ENCODE results near the gene DIP2C.

- TF ChIP-seq CTCF (IDR thresholded peaks at IDR 0.05) (no peak), FOXJ3 (CRISPR knock-in tag; IDR thresholded peaks at IDR 0.05; ENCODE audit: borderline replicate concordance) (no peak), ZSCAN18 (CRISPR knock-in tag; IDR thresholded peaks at IDR 0.05) (no peak), NFYB (CRISPR knock-in tag; conservative IDR thresholded peaks at IDR 0.05; ENCODE audit: low read depth) (no peak), SP1 (CRISPR knock-in tag; conservative IDR thresholded peaks at IDR 0.05) (no peak), AFF4 (CRISPR knock-in tag; IDR thresholded peaks at IDR 0.05; ENCODE audit: borderline replicate concordance) (no peak), TEAD4 (CRISPR knock-in tag; IDR thresholded peaks at IDR 0.05) (no peak)
- TF ChIP-seq, protein P1, sequence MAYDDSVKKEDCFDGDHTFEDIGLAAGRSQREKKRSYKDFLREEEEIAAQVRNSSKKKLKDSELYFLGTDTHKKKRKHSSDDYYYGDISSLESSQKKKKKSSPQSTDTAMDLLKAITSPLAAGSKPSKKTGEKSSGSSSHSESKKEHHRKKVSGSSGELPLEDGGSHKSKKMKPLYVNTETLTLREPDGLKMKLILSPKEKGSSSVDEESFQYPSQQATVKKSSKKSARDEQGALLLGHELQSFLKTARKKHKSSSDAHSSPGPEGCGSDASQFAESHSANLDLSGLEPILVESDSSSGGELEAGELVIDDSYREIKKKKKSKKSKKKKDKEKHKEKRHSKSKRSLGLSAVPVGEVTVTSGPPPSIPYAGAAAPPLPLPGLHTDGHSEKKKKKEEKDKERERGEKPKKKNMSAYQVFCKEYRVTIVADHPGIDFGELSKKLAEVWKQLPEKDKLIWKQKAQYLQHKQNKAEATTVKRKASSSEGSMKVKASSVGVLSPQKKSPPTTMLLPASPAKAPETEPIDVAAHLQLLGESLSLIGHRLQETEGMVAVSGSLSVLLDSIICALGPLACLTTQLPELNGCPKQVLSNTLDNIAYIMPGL (CRISPR knock-in tag; IDR thresholded peaks at IDR 0.05) = no peak
- TF ChIP-seq, protein P2, sequence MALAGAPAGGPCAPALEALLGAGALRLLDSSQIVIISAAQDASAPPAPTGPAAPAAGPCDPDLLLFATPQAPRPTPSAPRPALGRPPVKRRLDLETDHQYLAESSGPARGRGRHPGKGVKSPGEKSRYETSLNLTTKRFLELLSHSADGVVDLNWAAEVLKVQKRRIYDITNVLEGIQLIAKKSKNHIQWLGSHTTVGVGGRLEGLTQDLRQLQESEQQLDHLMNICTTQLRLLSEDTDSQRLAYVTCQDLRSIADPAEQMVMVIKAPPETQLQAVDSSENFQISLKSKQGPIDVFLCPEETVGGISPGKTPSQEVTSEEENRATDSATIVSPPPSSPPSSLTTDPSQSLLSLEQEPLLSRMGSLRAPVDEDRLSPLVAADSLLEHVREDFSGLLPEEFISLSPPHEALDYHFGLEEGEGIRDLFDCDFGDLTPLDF (CRISPR knock-in tag; IDR thresholded peaks at IDR 0.05) = no peak
- TF ChIP-seq, protein P3, sequence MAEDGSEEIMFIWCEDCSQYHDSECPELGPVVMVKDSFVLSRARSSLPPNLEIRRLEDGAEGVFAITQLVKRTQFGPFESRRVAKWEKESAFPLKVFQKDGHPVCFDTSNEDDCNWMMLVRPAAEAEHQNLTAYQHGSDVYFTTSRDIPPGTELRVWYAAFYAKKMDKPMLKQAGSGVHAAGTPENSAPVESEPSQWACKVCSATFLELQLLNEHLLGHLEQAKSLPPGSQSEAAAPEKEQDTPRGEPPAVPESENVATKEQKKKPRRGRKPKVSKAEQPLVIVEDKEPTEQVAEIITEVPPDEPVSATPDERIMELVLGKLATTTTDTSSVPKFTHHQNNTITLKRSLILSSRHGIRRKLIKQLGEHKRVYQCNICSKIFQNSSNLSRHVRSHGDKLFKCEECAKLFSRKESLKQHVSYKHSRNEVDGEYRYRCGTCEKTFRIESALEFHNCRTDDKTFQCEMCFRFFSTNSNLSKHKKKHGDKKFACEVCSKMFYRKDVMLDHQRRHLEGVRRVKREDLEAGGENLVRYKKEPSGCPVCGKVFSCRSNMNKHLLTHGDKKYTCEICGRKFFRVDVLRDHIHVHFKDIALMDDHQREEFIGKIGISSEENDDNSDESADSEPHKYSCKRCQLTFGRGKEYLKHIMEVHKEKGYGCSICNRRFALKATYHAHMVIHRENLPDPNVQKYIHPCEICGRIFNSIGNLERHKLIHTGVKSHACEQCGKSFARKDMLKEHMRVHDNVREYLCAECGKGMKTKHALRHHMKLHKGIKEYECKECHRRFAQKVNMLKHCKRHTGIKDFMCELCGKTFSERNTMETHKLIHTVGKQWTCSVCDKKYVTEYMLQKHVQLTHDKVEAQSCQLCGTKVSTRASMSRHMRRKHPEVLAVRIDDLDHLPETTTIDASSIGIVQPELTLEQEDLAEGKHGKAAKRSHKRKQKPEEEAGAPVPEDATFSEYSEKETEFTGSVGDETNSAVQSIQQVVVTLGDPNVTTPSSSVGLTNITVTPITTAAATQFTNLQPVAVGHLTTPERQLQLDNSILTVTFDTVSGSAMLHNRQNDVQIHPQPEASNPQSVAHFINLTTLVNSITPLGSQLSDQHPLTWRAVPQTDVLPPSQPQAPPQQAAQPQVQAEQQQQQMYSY (CRISPR knock-in tag; IDR thresholded peaks at IDR 0.05) = no peak
These were observed 171.5 kb downstream of the DIP2C start for GRCh38 chr10:517872-518475.

Data from WTC11 (cell line).